ENCODE measurements around the gene ARID1B.

ARID1B gene

GRCh38 chr6:157139054-157139708, 362.0 kb downstream of the ARID1B start:
- ATAC-seq (ENCODE audit: low read depth) (no peak), DNase-seq (ENCODE audit: low spot score) (no peak)
- Histone ChIP-seq H3K4me3 (ENCODE audit: severe bottlenecking) (no peak overlapping the region), H3K27ac (ENCODE audit: poor library complexity, severe bottlenecking) (no peak overlapping the region), H3K27me3 (ENCODE audit: insufficient read depth, poor library complexity, severe bottlenecking) (no peaks in the 10 kb centered on the region), H3K9me3 (ENCODE audit: severe bottlenecking) (no peaks in the 10 kb centered on the region), H3K4me1 (ENCODE audit: insufficient read depth, poor library complexity, severe bottlenecking) (no peaks in the 10 kb centered on the region), H3K36me3 (ENCODE audit: low read depth) (peaks cover 11% of the 10 kb centered on the region)
- TF ChIP-seq CTCF (IDR thresholded peaks at IDR 0.05; ENCODE audit: poor library complexity, severe bottlenecking): peak; percentile 24

GRCh38 chr6:157143171-157143889, 366.2 kb downstream of the ARID1B start:
- no peak for DNase-seq (ENCODE audit: low spot score)
- Histone ChIP-seq H3K9me3 (ENCODE audit: severe bottlenecking) (no peaks in the 10 kb centered on the region), H3K27me3 (ENCODE audit: insufficient read depth, poor library complexity, severe bottlenecking) (no peaks in the 10 kb centered on the region), H3K27ac (ENCODE audit: poor library complexity, severe bottlenecking) (no peak overlapping the region), H3K4me1 (ENCODE audit: insufficient read depth, poor library complexity, severe bottlenecking) (peaks cover 5% of the 10 kb centered on the region), H3K4me3 (ENCODE audit: severe bottlenecking) (no peak overlapping the region), H3K36me3 (ENCODE audit: low read depth) (no peaks in the 10 kb centered on the region)
- ATAC-seq (ENCODE audit: low read depth): no peak
- TF ChIP-seq CTCF (IDR thresholded peaks at IDR 0.05; ENCODE audit: poor library complexity, severe bottlenecking): no peak

GRCh38 chr6:157143890-157144798, 367.0 kb downstream of the ARID1B start:
- no peak for ATAC-seq (ENCODE audit: low read depth)
- Histone ChIP-seq H3K27ac (ENCODE audit: poor library complexity, severe bottlenecking) (no peak overlapping the region), H3K27me3 (ENCODE audit: insufficient read depth, poor library complexity, severe bottlenecking) (no peaks in the 10 kb centered on the region), H3K4me1 (ENCODE audit: insufficient read depth, poor library complexity, severe bottlenecking) (peaks cover 14% of the 10 kb centered on the region), H3K4me3 (ENCODE audit: severe bottlenecking) (no peak overlapping the region), H3K9me3 (ENCODE audit: severe bottlenecking) (no peaks in the 10 kb centered on the region), H3K36me3 (ENCODE audit: low read depth) (no peaks in the 10 kb centered on the region)
- TF ChIP-seq CTCF (IDR thresholded peaks at IDR 0.05; ENCODE audit: poor library complexity, severe bottlenecking): no peak
- DNase-seq (ENCODE audit: low spot score): no peak

- no peak for TF ChIP-seq CTCF (IDR thresholded peaks at IDR 0.05; ENCODE audit: poor library complexity, severe bottlenecking)
- DNase-seq (ENCODE audit: low spot score) (no peak), ATAC-seq (ENCODE audit: low read depth) (no peak)
- H3K36me3 ChIP-seq (ENCODE audit: low read depth): no peaks in the 10 kb centered on the region; the same call in 1 of the 2 replicates
- H3K27me3 ChIP-seq (ENCODE audit: insufficient read depth, poor library complexity, severe bottlenecking): no peaks in the 10 kb centered on the region
- H3K4me1 ChIP-seq (ENCODE audit: insufficient read depth, poor library complexity, severe bottlenecking): peaks cover 22% of the 10 kb centered on the region
- H3K4me3 ChIP-seq (ENCODE audit: severe bottlenecking): no peak overlapping the region
- H3K27ac ChIP-seq (ENCODE audit: poor library complexity, severe bottlenecking): no peak overlapping the region
- no peaks in the 10 kb centered on the region for H3K9me3 ChIP-seq (ENCODE audit: severe bottlenecking)
Measured at GRCh38 chr6:157144859-157145568, 367.8 kb downstream of the ARID1B start.
